ENCODE results near the gene NEURL1B.

DNA sequence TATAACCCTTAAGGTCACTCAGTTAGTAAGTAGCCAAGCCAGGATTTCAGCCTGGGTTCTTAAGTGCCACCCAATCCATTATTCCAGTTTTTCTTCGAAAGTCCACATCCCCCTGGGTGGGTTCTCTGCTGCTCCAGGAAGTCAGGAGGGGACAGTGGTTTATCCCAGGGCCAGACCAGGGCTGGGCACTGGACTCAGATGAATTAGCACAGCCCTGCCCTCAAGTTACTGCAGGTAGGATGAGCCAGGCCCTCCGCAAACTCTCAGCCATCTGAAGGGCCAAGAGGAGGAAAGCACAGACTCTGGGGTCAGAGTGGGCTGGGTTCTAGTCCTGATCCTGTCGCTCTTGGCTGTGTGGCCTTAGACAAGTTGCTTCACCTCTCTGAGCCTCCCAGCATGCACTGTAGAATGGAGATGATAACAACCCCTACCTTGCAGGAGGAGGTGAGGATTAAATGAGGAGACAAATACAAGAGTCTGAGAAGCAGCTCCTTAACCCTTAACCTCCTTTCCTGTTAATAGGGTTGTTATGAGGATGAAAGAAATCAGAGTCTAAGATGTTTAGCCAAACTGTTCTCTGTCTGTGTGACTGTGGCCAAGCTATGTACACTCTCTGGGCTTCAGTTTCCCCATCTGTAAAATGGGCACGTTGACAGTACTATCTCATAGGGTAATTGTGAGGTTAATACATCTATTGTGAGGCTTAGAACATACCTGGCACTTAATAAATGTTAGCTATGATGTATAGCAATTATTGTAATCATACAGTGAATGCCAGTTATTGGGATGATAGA lies 6.8 kb upstream of the NEURL1B start:
- TF ChIP-seq, protein P1, sequence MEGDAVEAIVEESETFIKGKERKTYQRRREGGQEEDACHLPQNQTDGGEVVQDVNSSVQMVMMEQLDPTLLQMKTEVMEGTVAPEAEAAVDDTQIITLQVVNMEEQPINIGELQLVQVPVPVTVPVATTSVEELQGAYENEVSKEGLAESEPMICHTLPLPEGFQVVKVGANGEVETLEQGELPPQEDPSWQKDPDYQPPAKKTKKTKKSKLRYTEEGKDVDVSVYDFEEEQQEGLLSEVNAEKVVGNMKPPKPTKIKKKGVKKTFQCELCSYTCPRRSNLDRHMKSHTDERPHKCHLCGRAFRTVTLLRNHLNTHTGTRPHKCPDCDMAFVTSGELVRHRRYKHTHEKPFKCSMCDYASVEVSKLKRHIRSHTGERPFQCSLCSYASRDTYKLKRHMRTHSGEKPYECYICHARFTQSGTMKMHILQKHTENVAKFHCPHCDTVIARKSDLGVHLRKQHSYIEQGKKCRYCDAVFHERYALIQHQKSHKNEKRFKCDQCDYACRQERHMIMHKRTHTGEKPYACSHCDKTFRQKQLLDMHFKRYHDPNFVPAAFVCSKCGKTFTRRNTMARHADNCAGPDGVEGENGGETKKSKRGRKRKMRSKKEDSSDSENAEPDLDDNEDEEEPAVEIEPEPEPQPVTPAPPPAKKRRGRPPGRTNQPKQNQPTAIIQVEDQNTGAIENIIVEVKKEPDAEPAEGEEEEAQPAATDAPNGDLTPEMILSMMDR (IDR thresholded peaks at IDR 0.05; ENCODE audit: poor library complexity, severe bottlenecking) = no peak
- no peak for TF ChIP-seq EZH2 (IDR thresholded peaks at IDR 0.05; ENCODE audit: borderline replicate concordance, insufficient read depth, low read length, poor library complexity, severe bottlenecking)
